Mucosa of gallbladder (tissue), 1 donor: Measurements from ENCODE around the gene SPATA4. TPM values are rescaled to one million over a fixed set of nuclear protein-coding genes. Genes with fewer than 3 reads are reported as not detected.
"Not testable (repeated sequence)": the region's sequence is repeated elsewhere in the genome, so short reads cannot be mapped to it uniquely, and the experiment has no call there.

Source experiments
- DNase-seq: peaks from one replicate; pipeline ENCODE4 v3.0.0-alpha.2; 2020; ENCODE audit warnings: low spot score
- total RNA-seq: library from RNA; stranded (reverse); gene quantifications from one replicate; pipeline ENCODE4 v1.2.1, GENCODE V29; 2021
- donor health status: DM: no; HTN: no; CAD: no.

Gene SPATA4
- 0.29 TPM for total RNA-seq

- peak; percentile 94 for DNase-seq
These were observed at the start of gene SPATA4 for GRCh38 chr4:176195184-176195978. Gene SPATA4, minus strand, starts transcription at chr4:176195585. Its CDS starts 23 bp downstream, at chr4:176195562.

- no peak for DNase-seq
These were observed 47.5 kb upstream of the SPATA4 start for GRCh38 chr4:176242764-176243347.

- no peak for DNase-seq
These were observed 46.3 kb upstream of the SPATA4 start for GRCh38 chr4:176241703-176242102.

- DNase-seq, result no peak
These were observed 43.4 kb upstream of the SPATA4 start for GRCh38 chr4:176238826-176239225.

GRCh38 chr4:176238157-176238610 is 42.8 kb upstream of the SPATA4 start:
- no peak for DNase-seq

- no peak for DNase-seq
These were observed 41.6 kb upstream of the SPATA4 start for GRCh38 chr4:176236946-176237345.

GRCh38 chr4:176230836-176231235 is 35.5 kb upstream of the SPATA4 start:
- DNase-seq, result no peak

GRCh38 chr4:176229645-176230044 is 34.3 kb upstream of the SPATA4 start:
- DNase-seq, result no peak

GRCh38 chr4:176226736-176227135 is 31.4 kb upstream of the SPATA4 start:
- DNase-seq, result no peak

GRCh38 chr4:176223561-176223960 is 28.2 kb upstream of the SPATA4 start:
- DNase-seq, result no peak

- no peak for DNase-seq
These were observed 26.8 kb upstream of the SPATA4 start for GRCh38 chr4:176222149-176222548.

GRCh38 chr4:176217510-176217909 is 22.1 kb upstream of the SPATA4 start:
- no peak for DNase-seq

- not testable (repeated sequence) for DNase-seq
These were observed 17.0 kb upstream of the SPATA4 start for GRCh38 chr4:176212351-176212750.

- no peak for DNase-seq
These were observed 15.4 kb upstream of the SPATA4 start for GRCh38 chr4:176210579-176211296.

GRCh38 chr4:176210101-176210500 is 14.7 kb upstream of the SPATA4 start:
- no peak for DNase-seq

GRCh38 chr4:176209535-176209934 is 14.2 kb upstream of the SPATA4 start:
- DNase-seq, result no peak

GRCh38 chr4:176207839-176208238 is 12.5 kb upstream of the SPATA4 start:
- no peak for DNase-seq

GRCh38 chr4:176205299-176205698 is 9.9 kb upstream of the SPATA4 start:
- no peak for DNase-seq

- DNase-seq, result no peak
These were observed 3.0 kb upstream of the SPATA4 start for GRCh38 chr4:176198316-176198903.

- DNase-seq, result no peak
These were observed 1.4 kb downstream of the SPATA4 start for GRCh38 chr4:176193938-176194337.

- DNase-seq, result no peak
These were observed 2.3 kb downstream of the SPATA4 start for GRCh38 chr4:176193126-176193525.

- no peak for DNase-seq
These were observed 3.4 kb downstream of the SPATA4 start for GRCh38 chr4:176191974-176192373.
